ENCODE measurements around the gene COL16A1.

The COL16A1 gene

DNA sequence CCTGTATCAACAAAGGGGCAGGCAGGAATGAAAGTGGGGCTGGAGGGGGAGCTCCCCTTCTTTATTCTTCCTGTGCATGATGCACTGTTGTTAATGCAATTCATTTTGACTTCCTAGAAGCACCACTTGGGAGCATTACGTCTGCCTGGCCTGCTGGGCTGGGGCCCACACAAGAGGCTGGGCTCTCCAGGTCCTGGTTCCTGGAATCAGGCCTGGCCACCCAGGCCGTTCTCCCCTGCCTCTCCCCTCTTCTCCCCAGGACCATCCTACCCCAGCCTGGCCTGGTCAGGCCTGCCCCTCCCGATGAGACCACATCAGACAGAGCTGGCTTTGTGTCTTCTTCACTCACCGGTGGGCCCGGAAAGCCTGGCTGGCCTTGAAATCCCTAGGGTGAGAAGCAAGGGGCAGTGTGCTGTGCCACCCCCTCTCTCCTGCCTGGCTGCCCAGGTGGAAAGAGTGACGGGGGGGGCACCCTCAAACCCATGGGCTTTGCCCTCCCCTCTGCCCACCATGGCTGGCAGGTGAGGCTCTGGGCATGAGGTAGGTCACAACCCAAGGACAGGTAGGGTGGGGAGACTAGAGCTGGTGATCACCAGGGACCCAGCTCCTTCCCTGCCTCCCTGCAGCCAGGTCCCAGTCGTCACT, 38.5 kb downstream of the COL16A1 start:
- DNase-seq (ENCODE audit: low spot score), result no peak

DNA sequence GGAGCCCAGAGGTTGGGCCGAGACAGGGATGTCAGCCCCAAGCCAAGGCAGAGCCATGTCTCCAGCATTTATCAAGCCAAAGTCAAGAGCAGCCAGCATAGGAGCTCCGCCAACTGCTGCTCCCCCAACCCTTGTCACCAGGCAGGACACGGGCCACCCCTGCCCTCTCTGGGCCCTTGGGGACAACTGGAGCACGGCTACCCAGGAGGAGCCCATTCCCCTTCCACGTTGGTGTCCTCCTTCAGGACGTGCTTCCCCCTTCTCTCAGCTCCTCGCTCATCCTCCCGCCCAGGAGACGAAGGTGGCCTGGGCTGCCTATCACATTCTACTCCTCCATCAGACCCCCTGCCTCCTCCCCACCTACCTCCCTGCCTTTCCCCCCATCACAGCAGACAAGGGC, 39.3 kb downstream of the COL16A1 start:
- DNase-seq (ENCODE audit: low spot score), result no peak

DNA sequence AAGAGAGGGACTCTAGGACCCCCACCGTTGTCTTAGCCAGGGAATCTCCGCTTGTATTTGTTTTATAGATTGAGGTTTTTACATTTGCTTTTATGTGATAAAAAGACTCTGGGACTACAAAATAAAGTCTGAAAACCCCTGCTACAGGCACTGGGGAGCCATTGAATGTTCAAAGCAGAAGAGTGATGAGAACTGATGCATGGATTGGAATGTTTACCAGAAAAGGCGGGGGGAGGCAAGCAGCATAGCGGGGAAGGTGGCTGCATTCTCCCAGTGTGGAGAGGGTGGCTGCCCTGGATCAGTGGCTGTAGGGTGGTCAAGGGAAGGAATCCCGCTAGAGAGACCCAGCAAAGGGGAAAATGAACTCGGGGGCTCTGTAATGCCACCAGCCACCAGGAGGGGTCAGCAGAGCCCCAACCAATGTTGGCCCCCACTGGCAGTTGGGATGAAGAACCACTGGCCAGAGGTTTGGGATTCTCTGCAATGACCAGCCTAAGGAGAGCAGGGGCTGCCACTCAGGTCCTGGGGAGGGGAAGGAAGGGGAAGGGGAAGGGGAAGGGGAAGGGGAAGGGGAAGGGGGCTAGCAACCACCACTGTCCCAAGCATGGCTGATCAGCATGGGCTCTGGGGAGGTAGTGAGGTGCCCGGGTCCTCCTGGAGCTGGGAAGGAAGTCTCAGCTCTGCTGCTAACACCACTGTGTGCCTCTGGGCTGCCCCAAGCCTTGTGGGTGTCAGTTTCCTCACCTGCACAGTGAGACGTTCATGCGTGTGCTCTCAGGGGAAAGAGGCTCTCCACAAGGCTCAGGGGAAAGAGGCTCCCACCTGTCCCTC, 40.0 kb downstream of the COL16A1 start:
- DNase-seq (ENCODE audit: low spot score), result peak; percentile 90

DNA sequence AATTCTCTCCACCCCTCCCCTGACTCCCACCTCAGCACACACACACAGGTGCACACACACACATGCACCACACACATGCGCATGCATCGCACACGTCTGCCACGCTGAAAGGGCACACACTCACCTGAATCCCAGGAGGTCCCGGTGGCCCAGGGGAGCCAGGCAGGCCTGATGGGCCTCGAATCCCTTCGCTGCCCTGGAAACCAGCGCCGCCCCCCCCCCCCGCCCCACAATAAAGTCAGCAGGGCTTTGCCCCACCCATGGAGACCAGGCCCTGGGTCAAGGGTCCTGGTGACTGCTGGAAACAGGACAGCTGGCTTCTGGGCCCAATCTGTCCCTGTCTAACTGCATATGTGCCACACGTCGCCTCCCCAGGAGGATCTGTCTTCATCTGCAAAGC, 41.4 kb downstream of the COL16A1 start:
- no peak for DNase-seq (ENCODE audit: low spot score)

DNA sequence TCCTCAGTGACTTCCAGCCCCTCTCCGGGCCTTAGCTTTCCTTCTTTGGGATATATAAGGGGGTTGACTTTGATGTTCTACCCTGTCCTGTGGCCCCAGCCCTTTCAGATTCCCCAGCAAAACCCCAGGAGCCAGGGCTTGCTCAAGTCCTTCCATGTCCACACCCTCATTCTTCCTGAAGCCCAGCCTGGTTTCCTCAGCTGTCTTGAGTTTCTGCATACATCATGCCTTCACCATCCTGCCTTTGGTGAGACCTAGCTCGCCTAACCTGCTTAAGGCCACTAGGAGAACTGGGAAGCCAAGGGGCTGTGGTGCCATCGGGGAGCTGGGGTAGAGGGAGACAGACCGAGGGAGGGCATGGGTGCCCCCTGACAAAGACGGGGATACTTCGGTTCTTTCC, 42.0 kb downstream of the COL16A1 start:
- DNase-seq (ENCODE audit: low spot score), result no peak

DNA sequence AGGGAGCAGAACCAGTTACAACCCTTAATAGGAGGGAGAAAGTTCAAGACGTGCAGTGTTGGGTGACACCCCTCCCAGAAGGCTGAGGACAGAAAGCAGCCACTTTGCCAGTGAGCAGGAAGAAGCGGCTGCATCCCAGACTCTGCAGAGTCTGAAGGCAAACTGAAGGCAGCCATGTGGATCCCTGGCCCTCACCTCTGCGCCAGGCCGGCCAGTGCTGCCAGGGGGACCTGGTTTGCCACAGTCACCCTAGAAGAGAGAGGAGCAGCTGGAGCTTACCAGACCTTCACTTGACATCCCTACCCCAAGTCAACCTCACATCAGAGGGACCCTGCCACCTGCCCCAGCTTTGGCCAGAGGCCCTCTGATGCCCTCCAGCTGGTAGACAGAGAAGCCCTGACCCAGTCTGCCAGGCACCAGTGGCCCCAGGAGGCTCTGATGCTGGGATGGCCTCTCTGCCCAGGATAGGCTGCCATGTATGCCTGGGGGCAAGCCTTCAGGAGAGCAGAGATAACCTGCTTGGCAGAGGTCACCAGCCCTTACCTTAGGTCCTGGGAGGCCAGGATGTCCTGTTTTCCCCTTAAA, 42.9 kb downstream of the COL16A1 start:
- no peak for DNase-seq (ENCODE audit: low spot score)

DNA sequence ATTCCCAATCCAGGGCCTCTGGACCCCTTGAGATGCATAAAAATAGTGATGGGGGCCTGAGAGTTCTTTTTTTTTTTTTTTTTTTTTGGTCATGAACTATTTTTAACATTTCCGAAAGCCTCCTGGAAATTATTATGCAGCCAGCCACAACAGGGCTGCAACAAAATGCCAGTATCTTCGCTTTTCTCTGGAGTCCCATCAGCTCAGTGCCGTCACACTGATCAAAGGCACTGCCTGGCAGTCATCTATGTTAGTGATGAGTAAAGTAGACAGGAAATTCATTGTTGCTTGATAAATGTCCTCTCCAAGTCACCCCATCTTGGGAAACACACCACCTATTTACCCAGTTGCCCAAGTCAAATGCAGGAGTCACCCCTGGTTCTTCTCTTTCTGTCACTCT, 43.9 kb downstream of the COL16A1 start:
- no peak for DNase-seq (ENCODE audit: low spot score)

DNA sequence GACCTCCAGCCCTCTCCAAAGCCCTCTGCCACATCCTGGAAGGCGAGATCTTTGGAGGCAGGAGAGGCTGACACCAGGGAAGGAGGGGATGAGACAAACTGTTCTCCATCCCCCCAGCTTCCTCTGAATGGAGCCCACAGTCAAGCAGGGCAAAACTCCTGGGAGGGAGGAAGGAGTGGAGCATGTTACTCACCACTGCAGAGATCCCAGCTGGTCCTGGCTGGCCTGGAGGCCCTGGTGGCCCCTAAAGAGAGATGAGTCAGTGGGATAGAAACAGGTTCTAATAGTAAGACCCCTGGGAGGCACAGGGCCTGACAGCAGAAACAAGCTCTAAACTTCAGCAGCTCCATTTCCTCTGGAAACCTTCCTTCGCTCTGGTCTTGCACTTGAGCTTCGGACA, 45.1 kb downstream of the COL16A1 start:
- DNase-seq (ENCODE audit: low spot score), result no peak

DNA sequence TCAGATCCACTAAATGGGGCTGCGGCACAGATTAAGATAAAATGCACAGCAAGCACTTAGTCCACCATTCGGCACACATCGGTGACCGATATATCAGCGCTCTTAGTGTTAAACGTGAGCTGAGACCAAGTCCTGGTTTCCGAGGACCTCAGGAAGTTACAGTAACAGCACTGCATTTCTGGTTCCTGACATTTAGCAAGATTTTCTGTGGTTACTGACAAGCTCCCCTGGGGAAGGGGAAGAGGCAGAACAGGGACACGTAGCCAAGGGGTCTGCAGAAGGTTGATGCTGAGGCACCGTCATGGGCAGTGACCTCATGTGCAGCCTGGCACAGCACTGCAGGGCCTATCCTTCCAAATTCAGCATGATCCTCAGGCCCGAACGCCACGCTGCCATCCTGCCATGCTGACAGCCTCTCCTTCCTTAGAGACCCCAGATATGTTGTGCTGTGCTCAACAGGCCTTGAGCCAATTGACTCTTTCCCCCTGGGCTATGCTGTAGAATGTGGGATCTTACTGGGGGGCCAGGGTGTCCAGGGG, 45.8 kb downstream of the COL16A1 start:
- no peak for DNase-seq (ENCODE audit: low spot score)

DNA sequence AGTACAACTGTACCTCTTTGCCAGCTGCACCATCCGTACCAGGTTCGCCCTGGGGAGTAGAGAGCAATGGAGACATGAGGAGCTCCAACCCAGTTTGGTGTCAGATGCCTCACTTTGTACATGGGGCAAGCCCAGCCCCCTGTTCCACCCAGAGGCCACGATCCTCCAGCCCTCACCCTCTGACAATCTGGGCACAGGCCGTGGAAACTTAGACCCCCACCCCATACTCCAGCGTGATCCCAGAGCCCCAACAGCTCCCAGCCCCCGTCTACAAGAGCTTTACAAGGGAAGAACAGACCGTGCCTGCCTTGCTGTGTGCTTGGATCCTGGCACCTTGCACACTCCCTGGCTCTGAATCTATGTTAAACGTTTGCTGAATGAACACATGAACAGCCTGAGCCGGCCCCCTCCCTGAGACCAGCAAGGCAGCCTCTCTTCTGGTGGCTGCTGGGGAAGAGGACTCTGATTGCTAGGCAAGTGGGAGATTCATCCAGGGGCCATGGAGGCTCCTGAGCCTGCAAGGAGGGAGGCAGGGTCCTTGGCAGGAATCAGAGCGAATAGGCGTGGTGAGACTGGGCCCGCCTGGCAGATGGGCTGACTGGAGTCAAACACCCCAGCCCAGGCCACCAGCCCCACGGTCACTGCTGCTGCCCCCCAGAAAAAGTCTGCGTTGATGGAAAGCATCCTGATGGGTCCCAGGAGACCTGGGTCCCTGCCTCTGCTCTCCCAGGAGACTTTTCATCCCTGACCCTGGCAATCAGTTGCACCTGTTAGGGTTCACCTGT, 46.6 kb downstream of the COL16A1 start:
- DNase-seq (ENCODE audit: low spot score), result no peak

DNA sequence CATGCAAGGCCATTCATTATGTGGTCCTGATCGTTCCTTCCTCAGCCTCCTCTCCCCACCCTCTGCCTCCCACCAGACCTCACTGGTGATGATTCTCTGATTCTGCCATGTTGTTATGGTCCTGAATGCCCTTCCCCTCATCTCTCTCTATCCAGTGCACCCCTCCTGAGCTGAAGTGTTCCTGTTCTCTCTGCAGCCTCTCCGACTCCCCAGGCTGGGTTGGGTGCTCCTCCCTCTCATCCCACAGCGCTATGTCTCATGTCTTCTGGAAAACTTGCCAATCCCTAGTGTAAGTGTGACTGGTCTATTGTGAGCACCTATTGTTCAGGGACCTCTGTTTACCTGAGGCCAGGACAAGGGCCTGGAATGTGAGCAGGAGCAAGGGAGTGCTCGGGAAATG, 48.1 kb downstream of the COL16A1 start:
- no peak for DNase-seq (ENCODE audit: low spot score)

DNA sequence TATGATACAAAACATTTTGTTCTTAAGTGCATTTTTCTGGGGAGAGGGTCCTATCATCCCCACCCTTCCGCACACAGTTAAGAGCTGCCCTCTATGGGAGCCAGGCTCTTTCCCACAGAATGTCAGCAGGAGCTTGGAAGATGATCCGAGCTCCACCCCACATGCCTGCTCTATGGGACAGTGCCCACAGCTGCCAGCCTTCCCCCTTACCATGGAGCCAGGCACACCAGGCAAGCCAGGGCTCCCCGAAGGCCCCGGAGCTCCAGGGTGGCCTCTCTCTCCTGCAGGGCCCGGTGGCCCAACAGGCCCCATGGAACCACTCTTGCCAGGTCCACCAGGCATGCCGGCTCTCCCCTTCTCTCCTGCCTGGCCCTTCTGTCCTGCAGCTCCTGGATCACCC, 48.7 kb downstream of the COL16A1 start:
- no peak for DNase-seq (ENCODE audit: low spot score)

DNA sequence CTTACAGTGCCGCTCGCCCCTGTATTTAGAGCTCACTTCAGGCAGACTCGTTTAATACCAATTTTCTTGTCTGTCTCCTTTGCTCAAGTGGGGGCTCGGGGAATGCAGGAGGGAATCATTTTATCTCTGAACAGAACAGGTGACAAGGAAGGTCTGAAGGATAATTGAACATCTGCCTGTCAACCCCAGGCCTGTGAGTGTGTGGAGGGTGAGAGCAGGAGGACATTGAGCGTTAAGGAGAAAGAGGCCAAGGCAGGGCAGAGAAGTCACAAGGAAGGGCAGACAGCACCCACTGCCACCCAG, 49.4 kb downstream of the COL16A1 start:
- DNase-seq (ENCODE audit: low spot score), result no peak

DNA sequence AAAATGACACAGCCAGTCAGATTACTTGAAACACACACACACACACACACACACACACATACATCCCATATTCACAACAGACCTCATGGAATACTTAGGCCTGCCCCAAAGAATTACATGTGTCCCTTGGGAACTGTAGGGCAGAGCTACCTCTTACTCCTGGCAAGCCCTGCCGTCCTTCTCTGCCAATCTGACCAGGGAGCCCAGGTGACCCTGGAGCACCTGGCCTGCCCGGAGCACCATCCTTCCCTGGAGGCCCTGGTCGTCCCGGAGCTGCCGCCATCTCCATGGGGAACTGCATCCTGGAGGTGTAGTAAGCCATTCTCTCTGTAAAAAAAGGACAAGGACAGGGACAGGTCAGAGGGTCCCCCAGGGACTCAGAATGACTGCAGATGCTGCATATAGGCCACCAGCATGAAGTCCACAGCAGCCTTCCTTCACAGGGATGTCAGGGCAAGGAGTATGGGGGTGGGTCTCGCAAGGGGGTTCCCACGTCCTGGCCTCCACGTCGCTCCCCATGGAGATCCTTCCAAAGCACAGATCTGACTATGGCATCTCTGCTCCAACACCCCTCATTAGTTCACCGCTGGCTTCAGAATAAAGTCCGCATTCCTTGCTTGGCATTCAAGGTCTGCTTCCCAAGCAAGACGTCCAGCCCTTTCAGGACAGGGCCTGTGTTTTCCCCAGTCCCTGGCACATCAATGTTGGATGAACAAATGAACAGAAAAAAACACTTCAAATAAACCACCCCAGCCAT, 49.9 kb downstream of the COL16A1 start:
- DNase-seq (ENCODE audit: low spot score), result no peak

DNA sequence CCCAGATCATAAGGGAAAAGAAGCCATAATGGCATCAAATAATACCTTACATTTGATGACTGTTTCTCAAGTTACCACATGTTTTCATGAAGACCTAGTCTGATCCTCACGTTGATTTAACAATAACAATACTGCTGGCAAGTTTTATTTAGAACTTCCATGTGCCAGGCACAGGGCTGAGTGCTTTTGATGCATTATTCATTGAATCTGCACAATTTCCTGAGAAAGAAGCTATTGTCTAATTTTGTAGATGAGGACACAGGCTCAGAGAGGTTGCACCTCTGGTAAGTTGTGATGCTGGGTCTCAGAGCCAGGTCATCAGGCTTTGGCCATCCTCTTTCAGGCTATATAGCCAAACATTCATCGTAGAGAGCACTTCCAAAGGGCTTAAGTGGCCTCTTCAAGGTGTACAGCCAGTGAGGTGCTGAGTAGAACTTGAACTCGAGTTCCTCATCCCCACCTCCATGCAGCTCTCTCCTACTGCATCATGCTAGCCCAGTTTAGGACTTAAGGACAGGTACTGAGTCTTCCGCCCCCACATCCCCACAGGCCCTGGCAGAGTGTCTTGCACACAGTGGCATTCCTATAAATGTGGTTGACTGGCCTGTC, 50.8 kb downstream of the COL16A1 start:
- DNase-seq (ENCODE audit: low spot score), result no peak

DNA sequence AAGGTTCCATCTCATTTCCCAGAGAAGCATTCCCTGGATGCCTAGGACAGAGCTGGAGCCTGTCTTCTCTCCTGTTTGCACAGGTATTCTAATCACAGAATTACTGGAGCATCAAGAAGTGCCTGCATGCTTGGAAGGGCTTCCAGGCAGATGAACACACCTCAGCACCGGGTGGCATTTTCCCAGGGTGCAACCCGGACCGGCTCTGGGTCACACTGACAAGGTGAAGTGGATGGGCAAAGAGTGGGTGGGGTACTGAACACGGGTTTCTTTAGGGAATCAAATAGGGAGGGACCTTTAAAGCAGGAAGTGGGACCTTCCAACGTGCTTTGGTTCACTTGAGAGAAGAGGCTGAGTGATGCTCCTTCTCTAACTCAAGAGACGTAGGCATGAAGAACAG, 52.1 kb downstream of the COL16A1 start:
- DNase-seq (ENCODE audit: low spot score), result no peak

DNA sequence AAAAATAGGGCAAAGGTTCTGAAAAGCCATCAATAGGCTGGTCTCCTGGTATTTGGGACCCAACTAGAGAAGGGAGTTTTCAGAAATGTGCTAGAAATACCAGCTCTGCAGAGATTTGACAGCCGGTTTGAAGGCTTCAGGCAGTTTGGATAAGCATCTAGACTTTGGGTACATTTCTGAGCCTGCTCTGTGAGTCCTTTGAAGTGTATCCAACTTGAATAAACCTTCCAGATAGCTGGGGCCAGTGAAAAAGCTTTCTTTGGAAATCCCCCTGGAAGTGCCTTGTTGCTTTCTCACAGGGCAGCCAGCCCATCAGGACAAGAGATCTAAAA, 52.8 kb downstream of the COL16A1 start:
- no peak for DNase-seq (ENCODE audit: low spot score)

DNA sequence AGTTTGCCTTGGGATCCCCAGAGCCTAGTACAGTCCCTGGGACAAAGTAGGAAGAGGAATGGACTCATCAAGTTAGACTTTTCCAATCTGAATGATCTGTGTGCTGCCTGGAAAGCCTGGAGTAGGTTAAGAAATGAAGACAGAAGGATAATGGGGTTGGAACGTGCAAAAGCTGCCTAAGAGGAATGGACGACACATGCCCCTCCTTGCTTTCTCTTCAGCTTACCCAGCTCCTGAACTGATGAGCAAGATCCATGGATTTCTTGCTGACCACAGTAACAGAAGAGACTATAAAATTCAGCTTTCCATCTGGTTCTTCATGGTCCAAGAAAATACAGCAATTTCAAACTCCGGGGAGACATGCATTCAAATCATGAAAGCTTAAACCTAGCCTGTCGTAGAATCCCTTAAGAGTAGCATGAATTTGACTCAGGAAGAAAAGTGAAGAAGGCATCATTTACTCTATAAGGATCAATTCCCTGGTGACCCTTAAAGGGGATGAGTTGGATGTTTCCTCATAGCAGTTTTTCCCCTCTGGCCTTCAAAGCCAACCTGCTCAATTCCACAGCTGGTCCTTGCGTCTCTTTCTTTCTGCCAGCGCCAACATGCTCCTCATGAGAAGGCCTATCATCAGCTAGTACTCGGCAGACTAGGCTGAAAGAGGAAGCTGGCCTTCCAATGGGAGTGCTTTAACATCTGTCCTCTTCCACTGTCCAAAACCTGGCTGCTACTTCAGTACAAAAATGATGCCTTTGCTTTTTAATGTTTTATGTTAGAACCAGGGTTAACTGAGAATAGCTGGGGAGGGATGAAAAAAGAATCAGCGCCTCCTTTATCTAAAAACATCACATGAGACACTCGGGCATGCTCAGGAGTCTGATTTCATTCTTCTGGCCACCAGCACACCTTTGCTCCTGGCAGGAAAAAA, 53.4 kb downstream of the COL16A1 start:
- DNase-seq (ENCODE audit: low spot score), result no peak

DNA sequence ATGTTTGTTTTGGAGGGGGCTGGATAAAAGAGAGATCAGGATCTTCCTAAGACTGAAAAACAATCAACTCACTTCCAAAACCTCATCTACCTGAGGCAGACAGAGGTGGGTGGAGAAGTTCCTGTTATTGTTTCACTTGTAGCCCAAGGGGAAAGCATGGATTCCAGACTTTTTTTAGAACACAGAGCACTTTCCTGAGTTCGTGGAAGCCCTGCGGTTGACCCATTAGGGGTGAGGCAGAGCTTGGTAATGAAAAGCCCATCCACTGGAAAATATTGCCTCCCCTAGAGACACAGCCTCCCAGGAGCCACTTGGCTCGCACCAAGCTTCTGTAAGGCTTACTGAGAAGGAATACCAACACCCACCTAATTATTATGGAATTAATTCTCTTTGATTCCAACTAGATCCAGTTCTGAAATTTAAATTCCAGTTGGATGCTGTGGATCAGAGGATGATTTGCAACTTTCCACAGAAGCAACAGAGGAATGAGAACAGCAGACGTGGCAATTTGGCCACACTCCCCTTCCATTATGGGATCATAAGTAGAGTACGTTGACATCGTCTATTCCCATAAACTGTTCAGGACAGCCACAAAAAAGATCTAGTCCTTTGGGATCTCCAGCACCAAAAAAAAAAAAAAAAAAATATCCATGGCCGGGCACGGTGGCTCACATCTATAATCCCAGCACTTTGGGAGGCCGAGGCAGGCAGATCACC, 55.0 kb downstream of the COL16A1 start:
- DNase-seq (ENCODE audit: low spot score), result no peak

DNA sequence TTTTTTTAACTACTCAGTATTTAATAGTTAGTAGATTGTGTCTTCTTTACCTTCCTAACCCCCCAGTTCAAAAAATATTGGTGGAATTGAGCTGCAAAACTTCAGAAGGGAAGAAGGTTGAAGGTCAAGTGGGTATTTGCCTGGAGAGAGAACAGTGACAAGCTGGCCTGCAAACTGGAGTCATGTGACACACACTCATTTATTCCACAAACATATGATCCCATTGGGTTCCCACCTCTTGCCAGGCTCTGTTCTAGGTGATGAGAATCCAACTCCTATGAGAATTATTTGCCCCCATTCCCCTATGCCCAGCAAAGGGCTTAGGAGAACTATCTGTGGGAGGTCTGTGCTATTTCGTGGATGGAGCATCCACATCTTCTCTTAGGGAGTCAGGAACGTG, 55.6 kb downstream of the COL16A1 start:
- DNase-seq (ENCODE audit: low spot score), result no peak
